Fibroblast of the conjunctiva (primary cell): Measurements from ENCODE around the gene WDTC1.

Experiments used
- DNase-seq: peaks from one replicate; pipeline ENCODE4 v3.0.0-alpha.2; 2010; ENCODE audit warnings: low read depth

The WDTC1 gene

GRCh38 chr1:27356619-27357280, 122.3 kb downstream of the WDTC1 start:
- DNase-seq: no peak

DNA sequence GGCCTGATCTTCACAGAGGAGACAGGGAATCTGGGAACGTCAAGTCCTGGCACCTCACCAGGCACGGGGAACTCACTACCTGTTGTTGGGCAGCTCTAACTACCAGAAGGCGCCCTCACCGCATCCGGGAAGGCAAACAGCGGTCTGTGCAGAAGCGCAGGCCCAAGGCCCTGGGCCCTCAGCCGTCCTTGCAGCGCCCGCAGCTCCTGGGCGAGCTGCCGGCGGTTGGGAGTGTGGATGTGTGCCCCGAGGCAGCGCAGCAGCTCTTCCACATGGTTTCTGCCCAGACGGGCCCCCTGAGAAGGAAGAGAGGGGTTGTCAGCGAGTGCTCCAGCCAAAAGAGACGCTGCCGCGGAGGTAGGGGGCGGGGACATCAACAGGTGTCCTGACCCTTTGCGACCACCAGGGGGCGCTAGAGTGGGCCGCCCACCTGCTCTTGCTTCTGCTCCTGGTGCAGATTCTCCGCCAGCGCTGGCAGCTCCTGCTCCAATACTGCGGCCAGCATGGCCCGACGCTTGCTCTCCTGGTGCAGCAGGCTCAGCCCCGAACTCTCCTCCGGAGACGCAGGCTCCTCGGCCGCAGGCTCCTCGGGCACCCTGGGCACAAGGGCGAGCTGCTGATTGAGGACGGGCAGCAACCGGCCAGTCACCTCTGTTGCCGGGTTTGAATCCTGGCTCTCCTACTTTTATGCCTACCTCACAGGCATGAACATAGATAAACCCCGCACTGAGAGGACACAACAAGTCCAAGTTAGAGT, 123.0 kb downstream of the WDTC1 start:
- no peak for DNase-seq
